ENCODE results near the gene COMMD3. TPM values are rescaled to one million over a fixed set of nuclear protein-coding genes. Genes with fewer than 3 reads are reported as not detected.

Gene COMMD3
- total RNA-seq, 1 experiment from 2014 or later, result 69.4 TPM

GRCh38 chr10:22335173-22335933 lies 19.2 kb downstream of the COMMD3 start:
- intact Hi-C loops (cut with micrococcal nuclease), result no loop called here
- no TSS peak for BruUV-seq (replicated peaks)
- H3K27ac Mint-ChIP-seq (ENCODE audit: low read depth, unreplicated experiment), result no peak overlapping the region
- DNase-seq (ENCODE audit: unreplicated experiment), result no peak
- H3K36me3 Mint-ChIP-seq (ENCODE audit: insufficient read depth, unreplicated experiment), result peaks cover 8% of the 10 kb centered on the region
- no peaks in the 10 kb centered on the region for H3K4me1 Mint-ChIP-seq (ENCODE audit: insufficient read depth, unreplicated experiment)
- peaks cover 15% of the 10 kb centered on the region for H3K27me3 Mint-ChIP-seq (ENCODE audit: insufficient read depth, unreplicated experiment)
- ChIA-PET CTCF (interaction anchor here (0.9 kb wide), 1 partner anchor 11 kb away, joined by 3 read pairs; no protein-coding TSS in a partner anchor), POLR2A (no interaction called here)
- no peak for TF ChIP-seq CTCF (IDR thresholded peaks at IDR 0.05; ENCODE audit: unreplicated experiment)
- no peaks in the 10 kb centered on the region for H3K9me3 Mint-ChIP-seq (ENCODE audit: unreplicated experiment)
- H3K4me3 Mint-ChIP-seq (ENCODE audit: unreplicated experiment), result peak overlapping the region; percentile 65

- POLR2A ChIA-PET, result interaction anchor here (0.9 to 1.3 kb wide), 6 partner anchors 62 to 811 kb away, joined by 3 read pairs; no protein-coding TSS in a partner anchor
- H3K4me3 Mint-ChIP-seq (ENCODE audit: unreplicated experiment), result no peak overlapping the region
These were observed 22.2 kb downstream of the COMMD3 start for GRCh38 chr10:22338185-22338900.

GRCh38 chr10:22338931-22339330 lies 22.7 kb downstream of the COMMD3 start:
- ChIA-PET CTCF (no interaction called here), POLR2A (interaction anchor here (0.6 to 2.7 kb wide), 7 partner anchors 61 to 811 kb away, joined by 3 to 16 read pairs (median 3); partner anchors contain the start of gene DNAJC1)
- peaks cover under 1% of the 10 kb centered on the region for H3K36me3 Mint-ChIP-seq (ENCODE audit: insufficient read depth, unreplicated experiment)
- TF ChIP-seq CTCF (IDR thresholded peaks at IDR 0.05; ENCODE audit: unreplicated experiment), result no peak
- H3K9me3 Mint-ChIP-seq (ENCODE audit: unreplicated experiment), result no peaks in the 10 kb centered on the region
- no peak for DNase-seq (ENCODE audit: unreplicated experiment)
- intact Hi-C loops (cut with micrococcal nuclease), result no loop called here
- H3K27me3 Mint-ChIP-seq (ENCODE audit: insufficient read depth, unreplicated experiment), result peaks cover 15% of the 10 kb centered on the region
- BruUV-seq (replicated peaks), result no TSS peak
- no peak overlapping the region for H3K27ac Mint-ChIP-seq (ENCODE audit: low read depth, unreplicated experiment)
- no peak overlapping the region for H3K4me3 Mint-ChIP-seq (ENCODE audit: unreplicated experiment)
- peaks cover 9% of the 10 kb centered on the region for H3K4me1 Mint-ChIP-seq (ENCODE audit: insufficient read depth, unreplicated experiment)

More at GRCh38 chr10:22338185-22338900, 22.2 kb downstream of the COMMD3 start:
- TF ChIP-seq CTCF (IDR thresholded peaks at IDR 0.05; ENCODE audit: unreplicated experiment), result no peak
- BruUV-seq (replicated peaks), result no TSS peak
- DNase-seq (ENCODE audit: unreplicated experiment), result no peak
- no peak overlapping the region for H3K27ac Mint-ChIP-seq (ENCODE audit: low read depth, unreplicated experiment)
- H3K9me3 Mint-ChIP-seq (ENCODE audit: unreplicated experiment), result no peaks in the 10 kb centered on the region
- intact Hi-C loops (cut with micrococcal nuclease), result no loop called here
- peaks cover 15% of the 10 kb centered on the region for H3K27me3 Mint-ChIP-seq (ENCODE audit: insufficient read depth, unreplicated experiment)
- H3K4me1 Mint-ChIP-seq (ENCODE audit: insufficient read depth, unreplicated experiment), result peaks cover 9% of the 10 kb centered on the region
- CTCF ChIA-PET, result interaction anchor here (0.9 kb wide), 1 partner anchor 12 kb away, joined by 4 read pairs; no protein-coding TSS in a partner anchor
- peaks cover 7% of the 10 kb centered on the region for H3K36me3 Mint-ChIP-seq (ENCODE audit: insufficient read depth, unreplicated experiment)

GRCh38 chr10:22339761-22340328 lies 23.7 kb downstream of the COMMD3 start:
- intact Hi-C loops (cut with micrococcal nuclease), result loop anchor here (1.0 kb wide), 1 partner anchor 111 kb away; no protein-coding TSS in a partner anchor
- Mint-ChIP-seq H3K36me3 (ENCODE audit: insufficient read depth, unreplicated experiment) (no peaks in the 10 kb centered on the region), H3K9me3 (ENCODE audit: unreplicated experiment) (no peaks in the 10 kb centered on the region), H3K4me1 (ENCODE audit: insufficient read depth, unreplicated experiment) (peaks cover 9% of the 10 kb centered on the region), H3K4me3 (ENCODE audit: unreplicated experiment) (peak overlapping the region; percentile 75), H3K27ac (ENCODE audit: low read depth, unreplicated experiment) (peak overlapping the region; percentile 85), H3K27me3 (ENCODE audit: insufficient read depth, unreplicated experiment) (peaks cover 15% of the 10 kb centered on the region)
- ChIA-PET POLR2A (interaction anchor here (0.6 to 3.1 kb wide), 29 partner anchors 8 to 844 kb away, joined by 3 to 16 read pairs (median 4); partner anchors contain the start of gene DNAJC1), CTCF (interaction anchor here (0.6 to 2.2 kb wide), 11 partner anchors 20 to 648 kb away, joined by 3 to 8 read pairs (median 4); partner anchors contain the start of gene COMMD3)
- DNase-seq (ENCODE audit: unreplicated experiment), result no peak
- TF ChIP-seq CTCF (IDR thresholded peaks at IDR 0.05; ENCODE audit: unreplicated experiment), result no peak
- TSS peak; percentile 79 for BruUV-seq (replicated peaks)

All from MCF 10A (cell line).